HCT116 (cell line): Measurements from ENCODE around the gene FAM184A. TPM values are rescaled to one million over a fixed set of nuclear protein-coding genes. Genes with fewer than 3 reads are reported as not detected.

Source experiments
- ATAC-seq: fragments of 200-7000 bp; cut with Tn5 transposase; 2 replicates; pipeline ENCODE4 v1.9.1; 2020; ENCODE audit warnings: mild to moderate bottlenecking, moderate library complexity
- BruUV-seq: library from RNA; stranded (reverse); fragments of 400-500 nt; replicated peaks from 2 replicates; lab custom pipeline; 2021; lab: Mats Ljungman, UMichigan
- CTCF ChIA-PET: fragments of 300-600 bp; sonication (Branson Sonifier 250); formaldehyde crosslinking; loops from one replicate; lab custom pipeline; 2021; ENCODE audit warnings: antibody characterized with exemption; lab: Charles Lee
- POLR2A ChIA-PET: fragments of 300-600, 350-600 bp; sonication (Branson Sonifier 250); formaldehyde crosslinking; loops from one replicate; lab custom pipeline; 2021; ENCODE audit warnings: antibody characterized with exemption; lab: Charles Lee
- RAD21 ChIA-PET, 2 experiments: fragments of 300-600 bp; sonication (Branson Sonifier 250); formaldehyde crosslinking; loops; one replicate each; lab custom pipeline; 2023; ENCODE audit warnings: low total read pairs in 2 of 2; ENCODE audit not compliant: uncharacterized antibody in 2 of 2, unreplicated experiment in 2 of 2, low non-redundant PET in 1 of 2; lab: Charles Lee
- DNase-seq: peaks from one replicate; pipeline ENCODE4 v3.0.0-alpha.2; 2010; ENCODE audit warnings: low read depth, low spot score
- H2AFZ ChIP-seq: fragments of 200-600 bp; shearing (Covaris generic), sonication (generic); 2 replicates; pipeline ENCODE4 v1.6.1; 2017; ENCODE audit warnings: low read depth, mixed run types, mixed read lengths, antibody characterized with exemption, low read length; ENCODE audit not compliant: poor library complexity, severe bottlenecking
- H3K27ac ChIP-seq: 2 replicates; pipeline ENCODE4 v1.5.1; 2012; ENCODE audit warnings: low read depth, low read length
- H3K27me3 ChIP-seq: fragments of 200-600 bp; sonication (generic); 2 replicates; pipeline ENCODE4 v1.6.1; 2016; ENCODE audit warnings: mixed run types, low read length, mixed read lengths; ENCODE audit not compliant: insufficient read depth
- H3K36me3 ChIP-seq, 2 experiments: fragments of 200-500 bp in 1 of 2; fragments of 200-600 bp in 1 of 2; sonication (Bioruptor generic) in 1 of 2; sonication (generic) in 1 of 2; 2 replicates each; pipeline versions ENCODE4 v1.5.1 to v1.6.1; 2014 to 2016; ENCODE audit warnings: low read length in 2 of 2, inconsistent platforms in 1 of 2, mixed read lengths in 1 of 2, mixed run types in 1 of 2; ENCODE audit not compliant: insufficient read depth in 2 of 2, control insufficient read depth in 1 of 2
- H3K4me1 ChIP-seq, 2 experiments: fragments of 200-600 bp in 1 of 2; sonication (generic) in 1 of 2; 2 replicates each; pipeline versions ENCODE4 v1.5.1 to v1.6.1; 2012 to 2017; ENCODE audit warnings: low read length in 2 of 2, inconsistent platforms in 1 of 2, mild to moderate bottlenecking in 1 of 2, mixed read lengths in 1 of 2, mixed run types in 1 of 2, moderate library complexity in 1 of 2; ENCODE audit not compliant: insufficient read depth in 2 of 2, control insufficient read depth in 1 of 2
- H3K4me2 ChIP-seq: fragments of 200-600 bp; sonication (generic); 2 replicates; pipeline ENCODE4 v1.6.1; 2017; ENCODE audit warnings: mixed run types, low read length, mixed read lengths
- H3K4me3 ChIP-seq, 2 experiments: fragments of 200-600 bp in 1 of 2; sonication (generic) in 1 of 2; replicated peaks in 1 of 2; 2 replicates each; pipeline ENCODE4 v1.5.1; 2011 to 2016; ENCODE audit warnings: low read length in 2 of 2, control low read depth in 1 of 2, low read depth in 1 of 2, mild to moderate bottlenecking in 1 of 2, mixed read lengths in 1 of 2, mixed run types in 1 of 2
- H3K79me2 ChIP-seq: fragments of 200-600 bp; sonication (generic); 2 replicates; pipeline ENCODE4 v1.6.1; 2017; ENCODE audit warnings: mild to moderate bottlenecking, mixed run types, low read length, moderate library complexity, mixed read lengths; ENCODE audit not compliant: insufficient read depth
- H3K9ac ChIP-seq: fragments of 200-600 bp; sonication (generic); 2 replicates; pipeline ENCODE4 v1.6.1; 2016; ENCODE audit warnings: low read length, mixed read lengths
- H3K9me2 ChIP-seq: fragments of 200-600 bp; sonication (generic), shearing (Covaris generic); 2 replicates; pipeline ENCODE4 v1.6.1; 2017; ENCODE audit warnings: mixed run types, mild to moderate bottlenecking, moderate library complexity; ENCODE audit not compliant: insufficient read depth
- H3K9me3 ChIP-seq, 2 experiments: fragments of 200-500 bp in 1 of 2; fragments of 200-600 bp in 1 of 2; sonication (Bioruptor generic) in 1 of 2; sonication (generic) in 1 of 2; 2 replicates each; pipeline ENCODE4 v1.6.1; 2014 to 2017; ENCODE audit warnings: low read length in 2 of 2, mixed read lengths in 2 of 2, inconsistent platforms in 1 of 2, low read depth in 1 of 2, mild to moderate bottlenecking in 1 of 2, mixed run types in 1 of 2, moderate library complexity in 1 of 2; ENCODE audit not compliant: control insufficient read depth in 1 of 2, insufficient read depth in 1 of 2
- H4K20me1 ChIP-seq: fragments of 200-600 bp; sonication (generic), shearing (Covaris generic); 2 replicates; pipeline ENCODE4 v1.6.1; 2017; ENCODE audit warnings: mixed run types, mild to moderate bottlenecking, moderate library complexity; ENCODE audit not compliant: insufficient read depth
- EZH2 ChIP-seq: fragments of 200-600 bp; sonication (generic); IDR thresholded peaks from 2 replicates; pipeline ENCODE4 v1.6.1; 2017; ENCODE audit warnings: antibody characterized with exemption, mixed run types
- POLR2AphosphoS5 ChIP-seq: IDR thresholded peaks from 2 replicates; pipeline ENCODE4 v1.6.1; 2011; ENCODE audit warnings: mild to moderate bottlenecking, low read depth, low read length, moderate library complexity
- SRF ChIP-seq: IDR thresholded peaks from 2 replicates; pipeline ENCODE4 v1.6.1; 2012; ENCODE audit warnings: low read depth
- TCF7L2 ChIP-seq: IDR thresholded peaks from 2 replicates; pipeline ENCODE4 v1.7.0; 2011; ENCODE audit warnings: borderline replicate concordance, inconsistent platforms; ENCODE audit not compliant: insufficient read depth, insufficient read length; ENCODE audit errors: extremely low read depth
- YY1 ChIP-seq: IDR thresholded peaks from 2 replicates; pipeline ENCODE4 v1.6.1; 2011; ENCODE audit warnings: low read length, low read depth, moderate library complexity, mild to moderate bottlenecking; ENCODE audit not compliant: insufficient replicate concordance; ENCODE audit errors: extremely low read depth
- ZBTB33 ChIP-seq: IDR thresholded peaks from 2 replicates; pipeline ENCODE4 v1.6.1; 2011; ENCODE audit warnings: mild to moderate bottlenecking, low read length, moderate library complexity; ENCODE audit not compliant: insufficient replicate concordance; ENCODE audit errors: extremely low read depth
- intact Hi-C: fragments of 100-400 bp; cut with micrococcal nuclease; formaldehyde crosslinking; loops from 2 replicates; pipeline ENCODE4 v1.10.0; 2022
- total RNA-seq: library from RNA; stranded (reverse); gene quantifications from one replicate; pipeline ENCODE4 v1.2.1, GENCODE V29; 2021; ENCODE audit not compliant: unreplicated experiment
- TF ChIP-seq, protein P1 (sequence below), 3 experiments: fragments of 200-600 bp in 1 of 3; sonication (generic) in 1 of 3; IDR thresholded peaks in 2 of 3; conservative IDR thresholded peaks in 1 of 3; 2 replicates each; pipeline ENCODE4 v1.5.1; 2012 to 2017; ENCODE audit warnings: low read depth in 2 of 3, low read length in 2 of 3, antibody characterized with exemption in 1 of 3, borderline replicate concordance in 1 of 3, control low read depth in 1 of 3, mild to moderate bottlenecking in 1 of 3, mixed read lengths in 1 of 3, mixed run types in 1 of 3, moderate library complexity in 1 of 3; ENCODE audit not compliant: insufficient read depth in 1 of 3
- TF ChIP-seq, protein P2 (sequence below): IDR thresholded peaks from 2 replicates; pipeline ENCODE4 v1.6.1; 2012

Gene FAM184A
- total RNA-seq, 1 experiment from 2014 or later: 2.4 TPM

- intact Hi-C loops: loop anchor here (5.0 to 10.0 kb wide), 4 partner anchors 309 to 1272 kb away; no protein-coding TSS in a partner anchor
These were observed 35.5 kb upstream of the FAM184A start for GRCh38 chr6:119113961-119114360.

DNA sequence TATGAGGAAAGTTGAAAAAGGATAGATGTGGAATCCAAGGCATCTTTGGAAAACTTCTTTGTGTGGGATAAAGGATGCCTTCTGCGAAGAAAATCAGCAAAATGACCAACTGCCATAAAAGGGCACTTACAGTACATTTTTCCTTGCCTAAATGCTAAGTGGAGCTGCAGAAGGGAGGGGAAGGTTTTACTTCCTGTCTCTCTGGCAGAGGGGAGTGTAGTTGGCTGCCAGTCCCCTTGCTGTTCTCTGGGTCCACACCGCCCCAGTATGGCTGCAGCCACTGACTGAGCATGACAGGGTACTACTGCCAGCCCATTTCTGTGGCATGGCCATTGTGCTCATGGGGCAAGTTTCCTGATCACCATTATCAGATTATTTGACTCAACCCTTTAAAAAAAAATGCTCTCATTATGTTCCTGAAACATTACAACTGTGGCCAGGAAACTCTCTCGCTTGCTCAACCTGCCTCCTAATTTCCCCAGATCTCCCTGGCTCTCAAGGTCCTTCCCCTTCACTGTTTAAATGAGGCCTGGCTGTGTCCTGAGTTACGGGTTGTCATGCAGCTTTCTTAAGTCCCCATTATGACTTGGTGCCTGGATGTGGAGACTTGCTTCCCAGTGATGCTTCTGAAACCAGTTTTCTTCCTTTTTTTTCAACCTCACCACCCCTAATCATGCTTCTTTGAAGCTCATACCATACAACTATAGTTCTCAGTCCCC is 34.5 kb upstream of the FAM184A start:
- Histone ChIP-seq H3K4me2 (no peak overlapping the region), H3K27me3 (no peaks in the 10 kb centered on the region), H4K20me1 (no peaks in the 10 kb centered on the region), H3K27ac (no peak overlapping the region), H3K9me2 (no peaks in the 10 kb centered on the region), H3K4me3 (no peak overlapping the region), H3K9ac (no peak overlapping the region), H3K36me3 (no peaks in the 10 kb centered on the region), H3K79me2 (no peaks in the 10 kb centered on the region), H3K4me1 (no peaks in the 10 kb centered on the region), H2AFZ (no peak overlapping the region), H3K9me3 (no peaks in the 10 kb centered on the region)
- TF ChIP-seq EZH2 (no peak), TCF7L2 (no peak), ZBTB33 (no peak), YY1 (no peak)
- TF ChIP-seq, protein P1, sequence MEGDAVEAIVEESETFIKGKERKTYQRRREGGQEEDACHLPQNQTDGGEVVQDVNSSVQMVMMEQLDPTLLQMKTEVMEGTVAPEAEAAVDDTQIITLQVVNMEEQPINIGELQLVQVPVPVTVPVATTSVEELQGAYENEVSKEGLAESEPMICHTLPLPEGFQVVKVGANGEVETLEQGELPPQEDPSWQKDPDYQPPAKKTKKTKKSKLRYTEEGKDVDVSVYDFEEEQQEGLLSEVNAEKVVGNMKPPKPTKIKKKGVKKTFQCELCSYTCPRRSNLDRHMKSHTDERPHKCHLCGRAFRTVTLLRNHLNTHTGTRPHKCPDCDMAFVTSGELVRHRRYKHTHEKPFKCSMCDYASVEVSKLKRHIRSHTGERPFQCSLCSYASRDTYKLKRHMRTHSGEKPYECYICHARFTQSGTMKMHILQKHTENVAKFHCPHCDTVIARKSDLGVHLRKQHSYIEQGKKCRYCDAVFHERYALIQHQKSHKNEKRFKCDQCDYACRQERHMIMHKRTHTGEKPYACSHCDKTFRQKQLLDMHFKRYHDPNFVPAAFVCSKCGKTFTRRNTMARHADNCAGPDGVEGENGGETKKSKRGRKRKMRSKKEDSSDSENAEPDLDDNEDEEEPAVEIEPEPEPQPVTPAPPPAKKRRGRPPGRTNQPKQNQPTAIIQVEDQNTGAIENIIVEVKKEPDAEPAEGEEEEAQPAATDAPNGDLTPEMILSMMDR (IDR thresholded peaks at IDR 0.05 in 2 of 3, conservative IDR thresholded peaks at IDR 0.05 in 1 of 3; ENCODE audit: borderline replicate concordance in 1 of 3, insufficient read depth in 1 of 3, low read depth in 2 of 3, low read length in 2 of 3): no peak
- RAD21 ChIA-PET: no interaction called here
- CTCF ChIA-PET: no interaction called here
- no peak for DNase-seq
- ATAC-seq: no peak
- intact Hi-C loops: loop anchor here (5.0 to 10.0 kb wide), 4 partner anchors 308 to 1271 kb away; no protein-coding TSS in a partner anchor
- POLR2A ChIA-PET: no interaction called here
- BruUV-seq: no TSS peak

More at GRCh38 chr6:119113961-119114360, 35.5 kb upstream of the FAM184A start:
- no peaks in the 10 kb centered on the region for H3K9me3 ChIP-seq
- H2AFZ ChIP-seq: no peak overlapping the region
- no peak for TF ChIP-seq POLR2AphosphoS5
- TF ChIP-seq, protein P2, sequence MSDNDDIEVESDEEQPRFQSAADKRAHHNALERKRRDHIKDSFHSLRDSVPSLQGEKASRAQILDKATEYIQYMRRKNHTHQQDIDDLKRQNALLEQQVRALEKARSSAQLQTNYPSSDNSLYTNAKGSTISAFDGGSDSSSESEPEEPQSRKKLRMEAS: no peak
- no peak for TF ChIP-seq TCF7L2
- no peak for TF ChIP-seq SRF
- DNase-seq (no peak), ATAC-seq (no peak)
- H3K4me1 ChIP-seq: no peaks in the 10 kb centered on the region
- H3K79me2 ChIP-seq: no peaks in the 10 kb centered on the region
- no peak overlapping the region for H3K27ac ChIP-seq
- no peak overlapping the region for H3K4me3 ChIP-seq
- no peaks in the 10 kb centered on the region for H3K36me3 ChIP-seq
- H3K9me2 ChIP-seq: no peaks in the 10 kb centered on the region
- no peak overlapping the region for H3K4me2 ChIP-seq
- no peak overlapping the region for H3K9ac ChIP-seq
- ChIA-PET CTCF (no interaction called here), POLR2A (no interaction called here), RAD21 (no interaction called here)
- H4K20me1 ChIP-seq: no peaks in the 10 kb centered on the region
- no TSS peak for BruUV-seq
- no peaks in the 10 kb centered on the region for H3K27me3 ChIP-seq
